Activated naive CD4-positive, alpha-beta T cell treated with anti-CD3 and anti-CD28 coated beads for 36 hours (primary cell): ENCODE results near the gene MAP2K7. TPM values are rescaled to one million over a fixed set of nuclear protein-coding genes. Genes with fewer than 3 reads are reported as not detected.
"Not testable (repeated sequence)": the region's sequence is repeated elsewhere in the genome, so short reads cannot be mapped to it uniquely, and the experiment has no call there.

Experiments used
- CTCF ChIA-PET: fragments of 350-600 bp; sonication (Branson Sonifier 250); formaldehyde crosslinking; loops from one replicate; lab custom pipeline; 2021; ENCODE audit warnings: antibody characterized with exemption; lab: Charles Lee
- DNase-seq: peaks from one replicate; pipeline ENCODE4 v3.0.0-alpha.2; 2020
- H3K27ac Mint-ChIP-seq: one replicate; pipeline ENCODE4 v1.8.0; 2021; ENCODE audit warnings: mild to moderate bottlenecking, mixed read lengths
- H3K27me3 Mint-ChIP-seq: one replicate; pipeline ENCODE4 v1.8.0; 2021; ENCODE audit warnings: low read depth, mixed read lengths
- H3K36me3 Mint-ChIP-seq: one replicate; pipeline ENCODE4 v1.8.0; 2021; ENCODE audit warnings: low read depth, mixed read lengths
- H3K4me1 Mint-ChIP-seq: one replicate; pipeline ENCODE4 v1.8.0; 2021; ENCODE audit warnings: low read depth, mixed read lengths
- H3K4me3 Mint-ChIP-seq: one replicate; pipeline ENCODE4 v1.8.0; 2021; ENCODE audit warnings: mild to moderate bottlenecking, moderate library complexity, mixed read lengths
- H3K9me3 Mint-ChIP-seq: one replicate; pipeline ENCODE4 v1.8.0; 2021; ENCODE audit warnings: mixed read lengths
- intact Hi-C: fragments of 100-400 bp; cut with micrococcal nuclease; formaldehyde crosslinking; loops from one replicate; pipeline ENCODE4 v1.15.1; 2023
- total RNA-seq, 2 experiments: library from RNA; stranded (reverse); gene quantifications; one replicate each; pipeline ENCODE4 v1.2.3, GENCODE V29; 2021

The MAP2K7 gene
- total RNA-seq, 2 experiments from 2014 or later, result 39.1 to 39.8 TPM

- Mint-ChIP-seq H3K9me3 (no peaks in the 10 kb centered on the region), H3K4me1 (no peaks in the 10 kb centered on the region), H3K27ac (no peak overlapping the region), H3K36me3 (peaks cover 8% of the 10 kb centered on the region), H3K27me3 (no peaks in the 10 kb centered on the region), H3K4me3 (no peak overlapping the region)
- intact Hi-C loops, result no loop called here
- no peak for DNase-seq
- CTCF ChIA-PET, result interaction anchor here (0.9 to 1.6 kb wide), 3 partner anchors 12 to 15 kb away, joined by 3 to 4 read pairs (median 4); no protein-coding TSS in a partner anchor
Observed at GRCh38 chr19:7959211-7959610, 55.5 kb downstream of the MAP2K7 start.

DNA sequence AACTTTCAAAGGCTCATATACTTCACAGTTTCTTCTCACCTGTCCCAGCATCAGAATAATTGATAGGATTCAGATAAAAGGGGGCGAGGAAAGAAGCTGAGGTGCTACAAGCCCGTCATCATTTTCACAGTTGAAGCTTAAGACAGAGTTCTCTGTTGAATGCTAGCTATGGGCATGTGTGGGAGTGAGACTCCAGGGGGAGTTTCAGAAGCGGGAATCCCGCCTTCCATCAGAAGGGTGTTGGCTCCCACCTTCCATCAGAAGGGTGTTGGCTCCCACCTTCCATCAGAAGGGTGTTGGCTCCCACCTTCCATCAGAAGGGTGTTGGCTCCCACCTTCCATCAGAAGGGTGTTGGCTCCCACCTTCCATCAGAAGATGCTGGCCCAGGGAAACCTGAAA, 57.4 kb downstream of the MAP2K7 start:
- intact Hi-C loops, H3K4me3 Mint-ChIP-seq, H3K9me3 Mint-ChIP-seq, H3K27ac Mint-ChIP-seq, CTCF ChIA-PET, DNase-seq, H3K4me1 Mint-ChIP-seq, H3K27me3 Mint-ChIP-seq: not testable (repeated sequence)
- H3K36me3 Mint-ChIP-seq, result peaks cover 12% of the 10 kb centered on the region

GRCh38 chr19:7961920-7962626, 58.4 kb downstream of the MAP2K7 start:
- intact Hi-C loops, result no loop called here
- Mint-ChIP-seq H3K27me3 (no peaks in the 10 kb centered on the region), H3K36me3 (peaks cover 15% of the 10 kb centered on the region), H3K9me3 (no peaks in the 10 kb centered on the region), H3K27ac (no peak overlapping the region), H3K4me1 (no peaks in the 10 kb centered on the region), H3K4me3 (no peak overlapping the region)
- DNase-seq, result no peak
- CTCF ChIA-PET, result no interaction called here

- peaks cover 20% of the 10 kb centered on the region for H3K36me3 Mint-ChIP-seq
- no peak for DNase-seq
- no peaks in the 10 kb centered on the region for H3K27me3 Mint-ChIP-seq
- CTCF ChIA-PET, result no interaction called here
- H3K4me3 Mint-ChIP-seq, result no peak overlapping the region
- no peaks in the 10 kb centered on the region for H3K4me1 Mint-ChIP-seq
- no peaks in the 10 kb centered on the region for H3K9me3 Mint-ChIP-seq
- no peak overlapping the region for H3K27ac Mint-ChIP-seq
- intact Hi-C loops, result no loop called here
Observed at GRCh38 chr19:7962644-7963268, 59.1 kb downstream of the MAP2K7 start.

- peaks cover 24% of the 10 kb centered on the region for H3K36me3 Mint-ChIP-seq
- no peaks in the 10 kb centered on the region for H3K27me3 Mint-ChIP-seq
- no peak overlapping the region for H3K27ac Mint-ChIP-seq
- H3K4me3 Mint-ChIP-seq, result no peak overlapping the region
- DNase-seq, result no peak
- no peaks in the 10 kb centered on the region for H3K4me1 Mint-ChIP-seq
- intact Hi-C loops, result no loop called here
- no peaks in the 10 kb centered on the region for H3K9me3 Mint-ChIP-seq
- CTCF ChIA-PET, result interaction anchor here (0.6 kb wide), 1 partner anchor 140 kb away, joined by 3 read pairs; no protein-coding TSS in a partner anchor
Observed at GRCh38 chr19:7963566-7963965, 59.9 kb downstream of the MAP2K7 start.

Other genes with a start within 250 kb of the MAP2K7 start
- gene RETN, start 234.8 kb upstream of the MAP2K7 start, total RNA-seq, result not detected
- not detected for gene MCEMP1, start 226.8 kb upstream of the MAP2K7 start, total RNA-seq
- 10 to 100 TPM; 74.7 to 82.4 TPM for gene TRAPPC5, start 223.0 kb upstream of the MAP2K7 start, total RNA-seq
- under 1 TPM; 0.86 to 0.89 TPM for gene FCER2, start 201.7 kb upstream of the MAP2K7 start, total RNA-seq
- not detected for gene CLEC4G, start 171.8 kb upstream of the MAP2K7 start, total RNA-seq
- not detected for gene CD209, start 156.3 kb upstream of the MAP2K7 start, total RNA-seq
- gene CLEC4M, start 140.6 kb upstream of the MAP2K7 start, total RNA-seq, result not detected
- gene EVI5L, start 73.7 kb upstream of the MAP2K7 start, total RNA-seq, result 1 to 10 TPM; 5.2 TPM
- under 1 TPM; 0.07 to 0.12 TPM for gene PRR36, start 29.5 kb upstream of the MAP2K7 start, total RNA-seq
- gene LRRC8E, start 15.4 kb upstream of the MAP2K7 start, total RNA-seq, result not detected
- 1 to 10 TPM; 1.7 to 3.7 TPM for gene TGFBR3L, start 11.0 kb downstream of the MAP2K7 start, total RNA-seq
- 10 to 100 TPM; 10.9 to 12.4 TPM for gene SNAPC2, start 16.5 kb downstream of the MAP2K7 start, total RNA-seq
- under 1 TPM in 1 of 2 experiments, not detected in 1; 0.43 TPM for gene CTXN1, start 22.3 kb downstream of the MAP2K7 start, total RNA-seq
- 10 to 100 TPM; 88.8 to 88.9 TPM for gene TIMM44, start 39.8 kb downstream of the MAP2K7 start, total RNA-seq
- gene ELAVL1, start 101.8 kb downstream of the MAP2K7 start, total RNA-seq, result 100 to 1,000 TPM; 135 to 140 TPM
- not detected for gene CCL25, start 148.9 kb downstream of the MAP2K7 start, total RNA-seq
- not detected for gene FBN3, start 245.7 kb downstream of the MAP2K7 start, total RNA-seq